ENCODE measurements around the gene TANGO6.

Gene TANGO6

DNA sequence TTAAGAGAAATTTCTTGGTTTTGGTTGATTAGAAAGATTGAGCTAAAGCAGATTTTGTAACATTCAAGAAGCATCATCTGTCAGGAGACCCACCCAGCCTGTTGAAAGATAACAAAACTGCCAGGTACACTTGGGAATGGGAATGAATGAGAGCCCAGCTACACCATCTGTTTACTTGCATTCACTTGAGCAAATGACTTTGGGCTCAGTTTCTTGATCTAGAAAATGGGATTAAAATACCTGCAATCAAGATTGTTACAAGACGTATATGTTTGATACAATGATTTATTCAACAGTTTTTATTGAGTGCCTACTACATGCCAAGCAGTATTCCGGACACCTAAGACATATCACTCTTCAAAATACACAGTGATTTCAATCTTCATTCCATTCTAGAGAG is 185.8 kb downstream of the TANGO6 start:
- WGBS, result no CpG with 5 or more reads among the region's 2 CpGs
- peaks cover 6 to 14% of the 10 kb centered on the region in 2 experiments for H3K36me3 ChIP-seq (ENCODE audit: control insufficient read depth in 1 of 2, insufficient read depth in 2 of 2, low read depth in 1 of 2, low read length in 2 of 2)

DNA sequence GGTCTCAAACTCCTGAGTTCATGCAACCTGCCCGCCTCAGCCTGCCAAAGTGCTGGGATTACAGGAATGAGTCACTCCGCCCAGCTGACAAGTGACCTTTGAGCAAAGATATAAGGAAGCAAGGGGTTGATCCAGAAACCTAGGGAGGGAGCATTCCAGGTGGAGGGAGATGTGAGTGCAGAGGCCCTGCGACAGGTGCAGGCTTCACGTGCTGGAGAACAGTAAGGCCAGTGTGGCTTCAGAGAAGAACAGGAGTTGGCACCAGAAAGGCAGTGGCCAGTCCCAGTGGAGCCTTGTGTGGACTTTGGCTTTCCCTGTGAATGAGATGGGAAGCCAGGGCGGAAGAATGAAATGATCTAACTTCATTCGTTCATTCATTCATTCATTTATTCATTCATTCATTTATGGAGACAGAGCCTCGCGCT is 188.6 kb downstream of the TANGO6 start:
- H2AK5ac ChIP-seq (ENCODE audit: low read length, severe bottlenecking), result no peak overlapping the region
- no peak overlapping the region for H2BK12ac ChIP-seq (ENCODE audit: low read length in 2 of 2)
- no peaks in the 10 kb centered on the region for H3K79me1 ChIP-seq (replicated peaks; ENCODE audit: low read length, poor library complexity, severe bottlenecking)
- no peak overlapping the region for H3K9ac ChIP-seq (ENCODE audit: low read length)
- H2BK15ac ChIP-seq (ENCODE audit: low read depth, poor library complexity, severe bottlenecking), result no peak overlapping the region
- H3K18ac ChIP-seq (ENCODE audit: low read depth in 1 of 2, low read length in 2 of 2), result no peak overlapping the region
- H3K27ac ChIP-seq (ENCODE audit: low read length, poor library complexity, severe bottlenecking), result no peak overlapping the region
- no peak overlapping the region for H4K91ac ChIP-seq (ENCODE audit: low read length)
- no peak overlapping the region for H2BK5ac ChIP-seq (ENCODE audit: low read depth, low read length, poor library complexity, severe bottlenecking)
- no peaks in the 10 kb centered on the region for H3K27me3 ChIP-seq (ENCODE audit: control insufficient read depth in 1 of 2, insufficient read depth in 1 of 2, low read length in 2 of 2)
- H3K4ac ChIP-seq (ENCODE audit: low read depth in 1 of 2, low read length in 2 of 2), result no peak overlapping the region
- no peak overlapping the region for H3K4me2 ChIP-seq (ENCODE audit: low read length, poor library complexity, severe bottlenecking)
- H4K8ac ChIP-seq (ENCODE audit: low read length), result no peak overlapping the region
- no peak overlapping the region for H3K23ac ChIP-seq (ENCODE audit: low read length in 2 of 2)
- no peak overlapping the region for H3K14ac ChIP-seq (ENCODE audit: low read length in 2 of 2)
- no peak overlapping the region for H3K4me3 ChIP-seq (ENCODE audit: insufficient read depth in 1 of 2, low read depth in 1 of 2, low read length in 2 of 2)
- peaks cover 6 to 15% of the 10 kb centered on the region in 2 experiments for H3K36me3 ChIP-seq (ENCODE audit: control insufficient read depth in 1 of 2, insufficient read depth in 2 of 2, low read depth in 1 of 2, low read length in 2 of 2)
- peaks cover 3% of the 10 kb centered on the region for H3K4me1 ChIP-seq (ENCODE audit: control insufficient read depth, insufficient read depth, low read depth, low read length)
- WGBS, result 98% methylated on average over 8 of the region's 8 CpGs
- no peak overlapping the region for H2BK120ac ChIP-seq (ENCODE audit: low read depth, low read length)
- H2AFZ ChIP-seq (ENCODE audit: low read depth, low read length), result no peak overlapping the region
- H3K9me3 ChIP-seq (ENCODE audit: control insufficient read depth, low read length), result no peaks in the 10 kb centered on the region
- no peak for DNase-seq

More for the DNA sequence above, 185.8 kb downstream of the TANGO6 start:
- Histone ChIP-seq H3K9me3 (ENCODE audit: control insufficient read depth, low read length) (no peaks in the 10 kb centered on the region), H3K18ac (ENCODE audit: low read depth in 1 of 2, low read length in 2 of 2) (no peak overlapping the region), H3K4me2 (ENCODE audit: low read length, poor library complexity, severe bottlenecking) (no peak overlapping the region), H3K4me3 (ENCODE audit: insufficient read depth in 1 of 2, low read depth in 1 of 2, low read length in 2 of 2) (no peak overlapping the region), H3K4me1 (ENCODE audit: control insufficient read depth, insufficient read depth, low read depth, low read length) (peaks cover 6% of the 10 kb centered on the region), H3K27ac (ENCODE audit: low read length, poor library complexity, severe bottlenecking) (no peak overlapping the region), H3K23ac (ENCODE audit: low read length in 2 of 2) (no peak overlapping the region), H2AK5ac (ENCODE audit: low read length, severe bottlenecking) (no peak overlapping the region), H3K14ac (ENCODE audit: low read length in 2 of 2) (no peak overlapping the region), H2BK12ac (ENCODE audit: low read length in 2 of 2) (no peak overlapping the region), H2BK15ac (ENCODE audit: low read depth, poor library complexity, severe bottlenecking) (no peak overlapping the region), H3K79me1 (replicated peaks; ENCODE audit: low read length, poor library complexity, severe bottlenecking) (no peaks in the 10 kb centered on the region), H4K8ac (ENCODE audit: low read length) (no peak overlapping the region), H3K4ac (ENCODE audit: low read depth in 1 of 2, low read length in 2 of 2) (no peak overlapping the region), H4K91ac (ENCODE audit: low read length) (no peak overlapping the region), H3K27me3 (ENCODE audit: control insufficient read depth in 1 of 2, insufficient read depth in 1 of 2, low read length in 2 of 2) (no peaks in the 10 kb centered on the region), H2BK5ac (ENCODE audit: low read depth, low read length, poor library complexity, severe bottlenecking) (no peak overlapping the region), H2BK120ac (ENCODE audit: low read depth, low read length) (no peak overlapping the region), H2AFZ (ENCODE audit: low read depth, low read length) (no peak overlapping the region), H3K9ac (ENCODE audit: low read length) (no peak overlapping the region)
- no peak for DNase-seq

DNA sequence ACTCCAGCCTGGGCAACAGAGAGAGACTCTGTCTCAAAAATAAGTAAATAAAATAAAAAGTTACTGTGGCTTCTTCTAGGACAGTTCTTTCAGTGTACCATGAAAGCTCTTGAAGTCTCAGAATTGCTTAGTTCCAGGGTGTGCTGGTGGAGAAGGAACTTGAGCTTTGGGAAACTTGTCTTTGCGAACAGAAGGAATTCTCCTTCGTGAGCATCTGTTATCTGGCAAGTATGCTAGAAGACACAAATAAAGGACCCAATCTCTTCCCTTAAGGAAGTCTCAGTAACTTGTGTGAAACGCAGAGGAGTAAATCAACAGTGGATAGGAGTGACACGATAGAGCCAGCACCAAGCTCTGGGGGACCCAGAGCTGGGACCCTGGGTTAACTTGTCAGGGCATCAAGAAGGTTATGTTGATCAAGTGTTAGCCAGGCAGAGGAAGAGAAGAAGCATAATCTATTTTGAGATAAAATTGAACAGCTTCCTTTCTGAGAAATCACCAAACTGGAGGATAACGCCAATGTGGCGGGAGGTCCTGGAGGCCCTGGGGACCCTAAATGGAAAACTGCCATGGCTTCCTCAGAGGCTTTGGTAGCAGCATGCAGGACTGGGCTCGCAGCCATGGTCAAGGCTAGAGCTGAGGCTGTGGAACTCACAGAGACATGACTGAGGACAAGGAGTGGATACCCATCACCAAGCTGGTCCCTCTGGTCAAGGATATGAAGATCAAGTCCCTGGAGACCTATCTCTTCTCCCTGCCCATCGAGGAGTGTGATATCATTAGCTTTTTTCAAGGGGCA is 190.0 kb downstream of the TANGO6 start:
- Histone ChIP-seq H2BK12ac (ENCODE audit: low read length in 2 of 2) (no peak overlapping the region), H3K4me3 (ENCODE audit: insufficient read depth in 1 of 2, low read depth in 1 of 2, low read length in 2 of 2) (no peak overlapping the region), H3K4me2 (ENCODE audit: low read length, poor library complexity, severe bottlenecking) (no peak overlapping the region), H2AK5ac (ENCODE audit: low read length, severe bottlenecking) (no peak overlapping the region), H2BK5ac (ENCODE audit: low read depth, low read length, poor library complexity, severe bottlenecking) (no peak overlapping the region), H3K4ac (ENCODE audit: low read depth in 1 of 2, low read length in 2 of 2) (no peak overlapping the region), H3K23ac (ENCODE audit: low read length in 2 of 2) (no peak overlapping the region), H2BK120ac (ENCODE audit: low read depth, low read length) (no peak overlapping the region), H2BK15ac (ENCODE audit: low read depth, poor library complexity, severe bottlenecking) (no peak overlapping the region), H3K18ac (ENCODE audit: low read depth in 1 of 2, low read length in 2 of 2) (no peak overlapping the region), H3K79me1 (replicated peaks; ENCODE audit: low read length, poor library complexity, severe bottlenecking) (no peaks in the 10 kb centered on the region), H3K14ac (ENCODE audit: low read length in 2 of 2) (no peak overlapping the region), H4K8ac (ENCODE audit: low read length) (no peak overlapping the region), H2AFZ (ENCODE audit: low read depth, low read length) (no peak overlapping the region), H3K27me3 (ENCODE audit: control insufficient read depth in 1 of 2, insufficient read depth in 1 of 2, low read length in 2 of 2) (no peaks in the 10 kb centered on the region), H3K36me3 (ENCODE audit: control insufficient read depth in 1 of 2, insufficient read depth in 2 of 2, low read depth in 1 of 2, low read length in 2 of 2) (peaks cover 6 to 15% of the 10 kb centered on the region in 2 experiments), H3K4me1 (ENCODE audit: control insufficient read depth, insufficient read depth, low read depth, low read length) (peaks cover 3% of the 10 kb centered on the region), H4K91ac (ENCODE audit: low read length) (no peak overlapping the region), H3K27ac (ENCODE audit: low read length, poor library complexity, severe bottlenecking) (no peak overlapping the region), H3K9me3 (ENCODE audit: control insufficient read depth, low read length) (no peaks in the 10 kb centered on the region), H3K9ac (ENCODE audit: low read length) (no peak overlapping the region)
- DNase-seq, result no peak
- 98% methylated on average over 8 of the region's 8 CpGs for WGBS

- no peak overlapping the region for H4K8ac ChIP-seq (ENCODE audit: low read length)
- no peak overlapping the region for H3K4me3 ChIP-seq (ENCODE audit: insufficient read depth in 1 of 2, low read depth in 1 of 2, low read length in 2 of 2)
- no peak for DNase-seq
- H3K4me2 ChIP-seq (ENCODE audit: low read length, poor library complexity, severe bottlenecking), result no peak overlapping the region
- no peak overlapping the region for H3K18ac ChIP-seq (ENCODE audit: low read depth in 1 of 2, low read length in 2 of 2)
- no peak overlapping the region for H2BK120ac ChIP-seq (ENCODE audit: low read depth, low read length)
- H3K9ac ChIP-seq (ENCODE audit: low read length), result no peak overlapping the region
- peaks cover 3% of the 10 kb centered on the region for H3K4me1 ChIP-seq (ENCODE audit: control insufficient read depth, insufficient read depth, low read depth, low read length)
- no peak overlapping the region for H3K23ac ChIP-seq (ENCODE audit: low read length in 2 of 2)
- no peak overlapping the region for H2AFZ ChIP-seq (ENCODE audit: low read depth, low read length)
- H3K27me3 ChIP-seq (ENCODE audit: control insufficient read depth in 1 of 2, insufficient read depth in 1 of 2, low read length in 2 of 2), result no peaks in the 10 kb centered on the region
- H3K27ac ChIP-seq (ENCODE audit: low read length, poor library complexity, severe bottlenecking), result no peak overlapping the region
- H2AK5ac ChIP-seq (ENCODE audit: low read length, severe bottlenecking), result no peak overlapping the region
- H3K4ac ChIP-seq (ENCODE audit: low read depth in 1 of 2, low read length in 2 of 2), result no peak overlapping the region
- no peak overlapping the region for H2BK12ac ChIP-seq (ENCODE audit: low read length in 2 of 2)
- no peak overlapping the region for H2BK5ac ChIP-seq (ENCODE audit: low read depth, low read length, poor library complexity, severe bottlenecking)
- H3K36me3 ChIP-seq (ENCODE audit: control insufficient read depth in 1 of 2, insufficient read depth in 2 of 2, low read depth in 1 of 2, low read length in 2 of 2), result peaks cover 6 to 11% of the 10 kb centered on the region in 2 experiments
- H4K91ac ChIP-seq (ENCODE audit: low read length), result no peak overlapping the region
- H3K14ac ChIP-seq (ENCODE audit: low read length in 2 of 2), result no peak overlapping the region
- no peaks in the 10 kb centered on the region for H3K9me3 ChIP-seq (ENCODE audit: control insufficient read depth, low read length)
- no peak overlapping the region for H2BK15ac ChIP-seq (ENCODE audit: low read depth, poor library complexity, severe bottlenecking)
- no peaks in the 10 kb centered on the region for H3K79me1 ChIP-seq (replicated peaks; ENCODE audit: low read length, poor library complexity, severe bottlenecking)
These were observed 192.0 kb downstream of the TANGO6 start for GRCh38 chr16:69035375-69035774.

All from mesenchymal stem cell (in vitro differentiated cells and primary cell).